Astrocyte (in vitro differentiated cells and primary cell): ENCODE results near the gene MYL6B. TPM values are rescaled to one million over a fixed set of nuclear protein-coding genes. Genes with fewer than 3 reads are reported as not detected.

ENCODE experiments used
- DNase-seq: peaks from one replicate; pipeline ENCODE4 v3.0.0-alpha.2; 2010; ENCODE audit warnings: low read depth
- FAIRE-seq: peaks from 2 replicates; lab custom pipeline; 2011; peaks lifted over from hg19 to GRCh38; lab: Jason Lieb, UNC
- H2AFZ ChIP-seq: 2 replicates; pipeline ENCODE4 v1.6.0; 2012; ENCODE audit warnings: low read depth, low read length, inconsistent platforms
- H3K27ac ChIP-seq: 2 replicates; pipeline ENCODE4 v1.5.1; 2011; ENCODE audit warnings: low read depth, low read length, inconsistent platforms
- H3K27me3 ChIP-seq: 2 replicates; pipeline ENCODE4 v1.6.0; 2011; ENCODE audit warnings: low read length, inconsistent platforms; ENCODE audit not compliant: insufficient read depth
- H3K36me3 ChIP-seq: 2 replicates; pipeline ENCODE4 v1.5.1; 2011; ENCODE audit warnings: low read length, inconsistent platforms; ENCODE audit not compliant: insufficient read depth
- H3K4me1 ChIP-seq: 2 replicates; pipeline ENCODE4 v1.5.1; 2011; ENCODE audit warnings: low read length, inconsistent platforms; ENCODE audit not compliant: insufficient read depth
- H3K4me2 ChIP-seq: 2 replicates; pipeline ENCODE4 v1.6.0; 2012; ENCODE audit warnings: low read length, inconsistent platforms
- H3K4me3 ChIP-seq: 2 replicates; pipeline ENCODE4 v1.5.1; 2011; ENCODE audit warnings: low read depth, mild to moderate bottlenecking, low read length, inconsistent platforms; ENCODE audit not compliant: insufficient read depth
- H3K79me2 ChIP-seq: 2 replicates; pipeline ENCODE4 v1.6.0; 2012; ENCODE audit warnings: mild to moderate bottlenecking, low read length, inconsistent platforms; ENCODE audit not compliant: insufficient read depth
- H3K9ac ChIP-seq: 2 replicates; pipeline ENCODE4 v1.6.0; 2012; ENCODE audit warnings: mild to moderate bottlenecking, low read length, inconsistent platforms
- H3K9me3 ChIP-seq: 2 replicates; pipeline ENCODE4 v1.5.1; 2012; ENCODE audit warnings: low read depth, mild to moderate bottlenecking, low read length, inconsistent platforms; ENCODE audit not compliant: insufficient read depth
- H4K20me1 ChIP-seq: 2 replicates; pipeline ENCODE4 v1.6.0; 2012; ENCODE audit warnings: low read length, inconsistent platforms; ENCODE audit not compliant: insufficient read depth
- H3K27ac Mint-ChIP-seq: one replicate; pipeline ENCODE4 v1.8.0; 2021; ENCODE audit warnings: mild to moderate bottlenecking, mixed read lengths; ENCODE audit not compliant: unreplicated experiment
- H3K27me3 Mint-ChIP-seq: one replicate; pipeline ENCODE4 v1.8.0; 2021; ENCODE audit warnings: low read depth, mixed read lengths; ENCODE audit not compliant: unreplicated experiment
- H3K36me3 Mint-ChIP-seq: one replicate; pipeline ENCODE4 v1.8.0; 2021; ENCODE audit warnings: low read depth, mixed read lengths; ENCODE audit not compliant: unreplicated experiment
- H3K4me1 Mint-ChIP-seq: one replicate; pipeline ENCODE4 v1.8.0; 2021; ENCODE audit warnings: low read depth, mixed read lengths; ENCODE audit not compliant: unreplicated experiment
- H3K4me3 Mint-ChIP-seq: one replicate; pipeline ENCODE4 v1.8.0; 2021; ENCODE audit warnings: mild to moderate bottlenecking, moderate library complexity, mixed read lengths; ENCODE audit not compliant: unreplicated experiment
- H3K9me3 Mint-ChIP-seq: one replicate; pipeline ENCODE4 v1.8.0; 2021; ENCODE audit warnings: mild to moderate bottlenecking, mixed read lengths; ENCODE audit not compliant: unreplicated experiment
- EZH2 ChIP-seq: IDR thresholded peaks from 2 replicates; pipeline ENCODE4 v1.6.1; 2012; ENCODE audit warnings: mild to moderate bottlenecking, low read length, inconsistent platforms; ENCODE audit not compliant: insufficient read depth
- total RNA-seq: library from RNA; stranded (reverse); gene quantifications from 2 replicates; pipeline ENCODE4 v1.2.1, GENCODE V29; 2021
- TF ChIP-seq, protein P1 (sequence below): IDR thresholded peaks from 2 replicates; pipeline ENCODE4 v1.5.1; 2011; ENCODE audit warnings: low read depth, mild to moderate bottlenecking, inconsistent platforms, low read length, moderate library complexity; ENCODE audit not compliant: insufficient read depth

Gene MYL6B
- total RNA-seq, 1 donor from 2014 or later, result 118 TPM

GRCh38 chr12:56127888-56128669 is 24.3 kb upstream of the MYL6B start, which contains the start of gene ESYT1:
Gene ESYT1 (plus strand): TSS chr12:56128267. CDS start chr12:56128320, 53 bp downstream.
- Histone ChIP-seq H2AFZ (peak within 1 kb of the TSS; percentile 49), H3K79me2 (peaks cover 49% of the 10 kb centered on the region), H3K9ac (peak within 1 kb of the TSS; percentile 84), H4K20me1 (peaks cover 19% of the 10 kb centered on the region), H3K27ac (peak within 1 kb of the TSS; percentile 59), H3K4me1 (peaks cover 13% of the 10 kb centered on the region), H3K4me3 (peak within 1 kb of the TSS; percentile 81), H3K27me3 (no peaks in the 10 kb centered on the region), H3K36me3 (peaks cover 11% of the 10 kb centered on the region), H3K9me3 (no peaks in the 10 kb centered on the region), H3K4me2 (peak within 1 kb of the TSS; percentile 90)
- FAIRE-seq, result no peak
- H3K36me3 Mint-ChIP-seq, result peaks cover 11% of the 10 kb centered on the region
- DNase-seq, result peak; percentile 99
- peak within 1 kb of the TSS; percentile 97 for H3K27ac Mint-ChIP-seq
- peak within 1 kb of the TSS; percentile 98 for H3K4me3 Mint-ChIP-seq
- no peaks in the 10 kb centered on the region for H3K27me3 Mint-ChIP-seq
- H3K4me1 Mint-ChIP-seq, result peaks cover 22% of the 10 kb centered on the region
- H3K9me3 Mint-ChIP-seq, result no peaks in the 10 kb centered on the region
- TF ChIP-seq, protein P1, sequence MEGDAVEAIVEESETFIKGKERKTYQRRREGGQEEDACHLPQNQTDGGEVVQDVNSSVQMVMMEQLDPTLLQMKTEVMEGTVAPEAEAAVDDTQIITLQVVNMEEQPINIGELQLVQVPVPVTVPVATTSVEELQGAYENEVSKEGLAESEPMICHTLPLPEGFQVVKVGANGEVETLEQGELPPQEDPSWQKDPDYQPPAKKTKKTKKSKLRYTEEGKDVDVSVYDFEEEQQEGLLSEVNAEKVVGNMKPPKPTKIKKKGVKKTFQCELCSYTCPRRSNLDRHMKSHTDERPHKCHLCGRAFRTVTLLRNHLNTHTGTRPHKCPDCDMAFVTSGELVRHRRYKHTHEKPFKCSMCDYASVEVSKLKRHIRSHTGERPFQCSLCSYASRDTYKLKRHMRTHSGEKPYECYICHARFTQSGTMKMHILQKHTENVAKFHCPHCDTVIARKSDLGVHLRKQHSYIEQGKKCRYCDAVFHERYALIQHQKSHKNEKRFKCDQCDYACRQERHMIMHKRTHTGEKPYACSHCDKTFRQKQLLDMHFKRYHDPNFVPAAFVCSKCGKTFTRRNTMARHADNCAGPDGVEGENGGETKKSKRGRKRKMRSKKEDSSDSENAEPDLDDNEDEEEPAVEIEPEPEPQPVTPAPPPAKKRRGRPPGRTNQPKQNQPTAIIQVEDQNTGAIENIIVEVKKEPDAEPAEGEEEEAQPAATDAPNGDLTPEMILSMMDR, result no peak
- TF ChIP-seq EZH2, result no peak

- no peak for FAIRE-seq
- H3K27ac ChIP-seq, result peak overlapping the region; percentile 58
Measured at GRCh38 chr12:56128670-56129205, 23.6 kb upstream of the MYL6B start.

More at GRCh38 chr12:56128670-56129205, 23.6 kb upstream of the MYL6B start:
- peak overlapping the region; percentile 90 for H3K4me2 ChIP-seq
- peaks cover 14% of the 10 kb centered on the region for H3K36me3 Mint-ChIP-seq
- peaks cover 22% of the 10 kb centered on the region for H3K4me1 Mint-ChIP-seq
- H3K9me3 Mint-ChIP-seq, result no peaks in the 10 kb centered on the region
- H3K9ac ChIP-seq, result peak overlapping the region; percentile 84
- H3K4me3 Mint-ChIP-seq, result peak overlapping the region; percentile 98
- H3K27ac Mint-ChIP-seq, result peak overlapping the region; percentile 97
- peak overlapping the region; percentile 49 for H2AFZ ChIP-seq
- H3K79me2 ChIP-seq, result peaks cover 49% of the 10 kb centered on the region
- no peaks in the 10 kb centered on the region for H3K9me3 ChIP-seq
- no peaks in the 10 kb centered on the region for H3K27me3 Mint-ChIP-seq
- H3K4me3 ChIP-seq, result peak overlapping the region; percentile 81
- H3K36me3 ChIP-seq, result peaks cover 17% of the 10 kb centered on the region
- peaks cover 13% of the 10 kb centered on the region for H3K4me1 ChIP-seq
- no peak for TF ChIP-seq EZH2
- TF ChIP-seq, protein P1, result no peak
- H4K20me1 ChIP-seq, result peaks cover 19% of the 10 kb centered on the region
- DNase-seq, result no peak
- no peaks in the 10 kb centered on the region for H3K27me3 ChIP-seq
